GM19372 (cell line): ENCODE results near the gene XRN2.
"Not testable (repeated sequence)": the region's sequence is repeated elsewhere in the genome, so short reads cannot be mapped to it uniquely, and the experiment has no call there.

Experiments used
- ATAC-seq: cut with Tn5 transposase; IDR thresholded peaks from one replicate; pipeline ENCODE4 v1.9.1; 2021; ENCODE audit warnings: mild to moderate bottlenecking, low read depth, moderate library complexity; ENCODE audit not compliant: unreplicated experiment

The XRN2 gene

DNA sequence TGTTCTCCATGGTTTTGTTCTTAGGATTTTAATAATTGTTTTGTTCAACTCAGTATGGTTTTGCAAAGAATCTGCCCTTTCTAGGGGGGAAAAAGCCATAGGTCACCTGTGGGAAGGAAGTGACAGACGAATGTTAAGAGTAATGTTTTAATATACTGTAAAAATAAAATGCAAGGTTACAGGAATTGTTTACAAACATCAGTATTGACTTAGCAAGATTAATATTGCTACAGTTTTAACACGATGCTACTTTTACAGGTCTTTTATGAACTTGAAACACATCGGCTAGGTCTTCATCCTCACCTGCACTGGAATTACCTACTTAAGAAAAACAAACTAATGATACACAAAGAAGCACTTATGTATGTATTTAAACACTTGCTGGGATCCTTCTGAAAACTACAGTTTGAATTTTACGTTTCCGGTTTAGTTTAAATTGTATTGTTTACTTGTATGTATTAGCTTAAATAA lies 95.9 kb downstream of the XRN2 start:
- no peak for ATAC-seq

DNA sequence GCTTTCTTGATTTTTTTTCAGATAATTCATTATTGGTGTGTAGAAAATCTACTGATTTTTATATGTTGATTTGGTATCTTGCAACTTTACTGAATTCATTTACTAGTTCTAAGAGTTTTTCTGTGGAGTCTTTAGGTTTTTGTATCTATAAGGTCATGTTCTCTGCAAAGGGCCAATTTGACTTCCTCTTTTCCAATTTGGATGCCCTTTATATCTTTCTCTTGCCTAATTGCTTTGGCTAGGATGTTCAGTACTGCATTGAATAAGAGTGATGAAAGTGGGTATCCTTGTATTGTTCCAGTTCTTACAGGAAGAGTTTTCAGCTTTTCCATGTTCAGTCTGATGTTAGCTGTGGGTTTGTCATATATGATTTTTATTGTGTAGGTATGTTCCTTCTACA lies 108.6 kb downstream of the XRN2 start:
- ATAC-seq, result no peak

DNA sequence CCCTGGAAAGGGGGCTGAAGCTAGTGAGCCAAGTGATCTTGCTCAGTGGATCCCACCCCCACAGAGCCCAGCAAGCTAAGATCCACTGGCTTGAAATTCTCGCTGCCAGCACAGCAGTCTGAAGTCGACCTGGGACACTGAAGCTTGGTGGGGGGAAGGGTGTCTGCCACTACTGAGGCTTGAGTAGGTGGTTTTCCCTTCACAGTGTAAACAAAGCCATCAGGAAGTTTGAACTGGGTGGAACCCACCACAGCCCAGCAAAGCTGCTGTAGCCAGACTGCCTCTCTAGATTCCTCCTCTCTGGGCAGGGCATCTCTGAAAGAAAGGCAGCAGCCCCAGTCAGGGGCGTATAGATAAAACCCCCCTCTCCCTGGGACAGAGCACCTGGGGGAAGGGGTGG lies 110.9 kb downstream of the XRN2 start:
- not testable (repeated sequence) for ATAC-seq

DNA sequence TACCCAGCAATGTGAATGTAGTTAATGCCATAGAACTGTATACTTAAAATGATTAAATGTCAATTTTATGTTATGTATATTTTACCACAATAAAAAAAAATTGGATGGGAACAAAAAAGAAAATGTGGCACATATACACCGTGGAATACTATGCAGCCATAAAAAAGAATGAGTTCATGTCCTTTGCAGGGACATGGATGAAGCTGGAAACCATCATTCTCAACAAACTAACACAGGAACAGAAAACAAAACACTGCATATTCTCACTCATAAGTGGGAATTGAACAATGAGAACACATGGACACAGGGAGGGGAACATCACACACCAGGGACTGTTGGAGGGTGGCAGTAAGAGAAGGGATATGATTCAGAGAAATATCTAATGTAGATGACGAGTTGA lies 116.0 kb downstream of the XRN2 start:
- ATAC-seq, result not testable (repeated sequence)

DNA sequence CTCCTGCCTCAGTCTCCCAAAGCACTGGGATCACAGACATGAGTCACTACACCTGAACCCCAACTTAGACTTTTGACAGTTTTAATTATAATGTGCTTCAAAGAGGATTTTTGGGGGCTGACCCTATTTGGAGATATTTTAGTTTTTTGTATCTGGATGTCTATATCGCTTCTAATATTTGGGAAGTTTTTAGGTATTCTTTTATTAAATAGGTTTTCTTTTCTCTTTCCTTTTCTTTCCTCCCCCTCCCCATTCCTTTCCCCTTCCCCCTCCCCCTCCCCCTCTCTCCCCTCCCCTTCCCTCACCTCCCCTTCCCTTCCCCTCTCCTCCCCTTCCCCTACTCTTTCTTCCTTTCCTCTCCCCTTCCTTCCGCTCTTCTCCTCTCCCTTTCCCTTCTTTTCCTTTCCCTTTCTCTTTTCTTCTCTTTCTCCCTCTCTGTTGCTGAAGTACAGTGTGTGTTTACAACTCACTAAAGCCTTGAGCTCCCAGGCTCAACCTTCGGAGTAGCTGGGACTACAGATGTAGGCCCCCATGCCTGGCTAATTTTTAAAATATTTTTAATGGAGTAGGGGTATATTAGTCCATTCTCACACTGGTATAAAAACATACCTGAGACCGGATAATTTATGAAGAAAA lies 118.6 kb downstream of the XRN2 start:
- ATAC-seq, result no peak

DNA sequence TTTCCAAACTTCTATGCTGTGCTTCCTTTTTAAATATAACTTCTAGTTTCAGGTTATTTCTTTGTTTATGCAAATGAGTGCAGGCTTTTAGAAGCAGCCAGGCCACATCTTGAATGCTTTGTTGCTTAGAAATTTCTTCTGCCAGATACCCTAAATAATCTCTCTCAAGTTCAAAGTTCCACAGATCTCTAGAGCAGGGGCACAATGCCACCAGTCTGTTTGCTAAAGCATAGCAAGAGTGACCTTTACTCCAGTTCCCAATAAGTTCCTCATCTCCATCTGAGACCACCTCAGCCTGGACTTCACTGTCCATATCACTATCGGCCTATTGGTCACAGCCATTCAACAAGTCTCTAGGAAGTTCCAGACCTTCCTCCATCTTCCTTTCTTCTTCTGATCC lies 120.6 kb downstream of the XRN2 start:
- ATAC-seq, result not testable (repeated sequence)

DNA sequence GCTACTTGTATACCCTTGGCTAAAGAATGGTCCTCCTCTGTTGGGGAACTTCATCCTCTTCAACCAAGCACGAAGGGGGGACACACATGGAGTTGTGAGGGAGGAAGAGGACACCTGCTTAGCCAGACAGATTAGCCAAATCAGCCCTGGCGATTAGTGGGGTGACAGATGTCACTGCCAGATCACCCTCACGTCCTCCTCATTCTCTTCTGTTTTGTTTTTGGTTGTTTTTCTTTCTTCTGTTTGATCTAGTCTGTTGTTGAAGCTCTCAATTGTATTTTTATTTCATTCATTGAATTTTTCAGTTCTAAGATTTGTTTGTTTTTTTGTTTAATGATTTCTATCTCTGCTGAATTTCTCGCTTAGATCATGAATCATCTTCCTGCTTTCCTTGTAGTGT lies 121.7 kb downstream of the XRN2 start:
- ATAC-seq, result no peak

DNA sequence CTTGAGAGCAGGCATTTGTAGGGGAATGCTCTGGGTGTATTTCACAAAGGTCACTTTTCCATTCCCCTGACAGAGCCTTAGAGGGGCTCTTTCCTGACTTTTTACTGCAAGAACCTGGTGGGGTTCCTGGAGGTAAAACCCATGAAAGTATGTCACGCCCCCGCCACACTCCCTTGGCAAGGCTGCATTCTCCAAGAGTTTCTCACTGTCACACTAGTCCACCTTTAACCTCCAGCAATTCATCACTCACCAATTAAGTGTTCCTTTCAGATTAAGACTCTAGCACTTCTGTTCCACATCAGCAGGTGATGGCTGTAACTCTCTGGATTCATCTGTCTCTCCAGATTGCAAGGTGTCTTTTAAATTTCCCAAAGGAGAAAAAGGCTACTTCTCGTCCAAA lies 126.9 kb downstream of the XRN2 start:
- no peak for ATAC-seq

DNA sequence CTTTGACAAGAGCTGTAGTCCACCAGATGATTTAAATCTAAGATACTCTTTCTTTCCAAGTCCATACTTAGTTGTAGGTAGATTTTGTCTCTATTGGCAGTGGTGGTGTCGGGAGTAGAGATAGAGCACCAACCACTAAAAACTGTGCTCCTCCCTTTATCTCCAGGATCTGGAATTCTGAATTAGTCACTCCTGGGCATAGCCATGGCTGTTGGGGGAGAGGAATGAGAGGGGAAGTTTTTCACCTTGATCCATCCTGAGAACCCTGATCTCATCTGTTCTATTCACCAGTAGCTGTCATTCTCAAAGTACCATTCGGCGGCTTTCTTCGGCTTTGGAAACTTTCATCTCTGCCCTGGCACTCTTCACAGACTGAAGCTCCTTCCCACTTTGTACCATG lies 129.8 kb downstream of the XRN2 start:
- no peak for ATAC-seq

DNA sequence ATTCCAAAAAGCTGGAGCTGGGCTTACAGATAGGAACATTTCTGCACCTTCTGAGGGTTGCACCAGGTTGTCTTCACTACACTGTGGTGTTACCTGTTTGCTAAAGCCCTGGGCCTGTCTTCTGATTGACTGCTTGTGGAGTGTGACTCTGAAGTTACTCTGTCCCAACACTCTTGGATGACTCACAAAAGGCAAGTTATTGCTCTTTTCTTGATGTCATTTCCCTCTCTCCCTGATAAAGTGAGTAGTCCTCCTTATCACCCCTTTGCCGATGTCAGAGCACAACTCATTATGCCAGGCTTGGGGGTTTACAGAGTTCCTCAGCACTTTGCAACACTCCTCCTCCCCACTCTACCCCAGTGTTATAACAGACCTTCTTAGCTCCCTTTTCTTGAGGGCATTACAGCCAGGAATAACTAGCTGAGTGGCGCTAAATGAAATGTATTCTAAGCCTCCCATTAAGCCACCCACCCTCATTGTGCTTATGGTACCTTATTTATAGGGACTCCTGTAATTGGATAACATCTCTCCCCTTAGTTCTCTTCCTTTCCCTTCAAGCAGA lies 130.3 kb downstream of the XRN2 start:
- no peak for ATAC-seq

DNA sequence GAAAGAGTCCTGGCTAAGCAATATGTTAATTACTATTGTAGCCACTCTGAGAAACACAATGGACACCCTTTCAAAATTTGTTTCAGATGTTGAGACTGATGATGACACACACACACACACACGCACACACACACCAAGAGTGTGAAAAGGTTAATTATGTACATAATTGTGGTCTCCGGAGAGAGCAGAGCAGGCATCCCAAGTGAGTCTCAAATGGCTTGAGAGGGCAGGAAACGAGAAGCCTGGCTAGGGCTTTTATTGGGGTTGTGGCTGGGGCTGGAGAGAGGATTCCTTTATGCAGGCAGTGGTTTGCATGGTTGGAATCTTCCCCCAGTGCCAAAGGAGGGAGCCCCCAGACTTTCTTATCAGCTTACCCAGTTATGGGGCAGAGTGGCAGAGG lies 132.4 kb downstream of the XRN2 start:
- no peak for ATAC-seq

DNA sequence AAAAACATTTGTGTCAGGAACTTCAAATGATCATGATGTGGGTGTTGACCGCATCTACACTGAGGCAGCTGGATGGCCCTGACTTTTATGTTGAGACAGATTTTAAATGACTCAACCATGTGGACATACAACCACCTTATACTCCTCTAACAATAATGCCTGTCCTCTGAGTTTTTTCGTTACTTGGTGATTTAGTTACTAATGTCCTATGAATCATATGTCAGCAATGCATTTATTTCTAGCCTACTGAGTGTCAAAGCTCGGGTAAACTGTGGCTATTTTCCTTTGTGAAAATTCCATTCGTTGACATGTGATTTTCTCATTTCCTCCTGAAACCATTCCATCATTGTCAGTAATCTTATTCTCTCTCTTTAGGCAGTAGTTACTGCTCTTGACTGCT lies 133.1 kb downstream of the XRN2 start:
- ATAC-seq, result no peak

DNA sequence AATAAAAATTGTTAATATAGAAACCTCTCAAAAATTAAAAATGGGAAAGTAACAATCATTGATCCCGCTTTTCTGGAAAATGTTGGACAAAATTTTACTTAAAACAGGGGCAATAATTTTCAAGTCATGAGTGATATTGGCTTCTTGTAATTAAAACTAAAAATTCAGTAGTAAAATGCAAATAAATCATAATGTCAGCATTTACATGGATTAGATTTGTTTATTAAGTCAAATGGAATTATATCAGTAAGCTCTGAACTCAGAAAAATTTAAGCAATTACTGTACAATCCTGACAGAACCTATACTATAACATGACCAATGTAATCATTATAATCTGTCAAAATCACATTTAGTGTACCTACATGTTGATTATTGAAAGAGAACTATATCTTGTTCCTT lies 134.1 kb downstream of the XRN2 start:
- no peak for ATAC-seq

DNA sequence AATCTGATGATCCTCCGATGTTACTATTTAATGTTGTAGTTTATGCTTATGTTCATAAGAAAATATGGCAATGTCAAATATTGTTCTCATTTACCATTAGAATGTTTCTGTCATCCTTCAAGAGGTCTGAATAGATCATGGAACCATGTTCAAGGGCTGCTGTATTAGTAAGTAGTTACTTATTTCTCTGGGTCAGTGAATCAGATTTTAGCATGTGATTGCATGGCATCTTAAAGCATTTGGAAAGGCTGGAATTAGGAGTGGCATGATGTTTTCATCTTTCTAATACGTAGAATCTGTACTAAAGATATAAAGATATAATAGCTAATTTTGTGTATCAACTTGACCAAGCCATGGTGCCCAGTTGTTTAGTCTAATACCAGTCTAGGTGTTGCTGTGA lies 134.7 kb downstream of the XRN2 start:
- no peak for ATAC-seq
